MM.1S (cell line): ENCODE data around the gene FBXO24.

ENCODE experiments used
- DNase-seq: peaks from one replicate; pipeline ENCODE4 v3.0.0-alpha.2; 2015
- H2AFZ ChIP-seq: fragments of 300-600 bp; sonication (generic); 2 replicates; pipeline ENCODE4 v1.6.0; 2016; ENCODE audit warnings: antibody characterized with exemption, low read length
- H3F3A ChIP-seq: fragments of 300-600 bp; sonication (generic); 2 replicates; pipeline ENCODE4 v1.6.1; 2016; ENCODE audit warnings: mild to moderate bottlenecking, antibody characterized with exemption, low read length, moderate library complexity, mixed read lengths; ENCODE audit not compliant: insufficient read depth
- H3K27ac ChIP-seq: fragments of 300-600 bp; sonication (generic); 2 replicates; pipeline ENCODE4 v1.5.1; 2016; ENCODE audit warnings: mild to moderate bottlenecking, low read length
- H3K27me3 ChIP-seq: fragments of 300-600 bp; sonication (generic); replicated peaks from 2 replicates; pipeline ENCODE4 v1.6.0; 2016; ENCODE audit warnings: low read length; ENCODE audit not compliant: insufficient read depth
- H3K36me3 ChIP-seq: fragments of 300-600 bp; sonication (generic); replicated peaks from 2 replicates; pipeline ENCODE4 v1.6.1; 2016; ENCODE audit warnings: mild to moderate bottlenecking, low read length, mixed read lengths; ENCODE audit not compliant: insufficient read depth
- H3K4me1 ChIP-seq: fragments of 300-600 bp; sonication (generic); 2 replicates; pipeline ENCODE4 v1.6.1; 2016; ENCODE audit warnings: low read length, mixed read lengths
- H3K4me2 ChIP-seq: fragments of 300-600 bp; sonication (generic); 2 replicates; pipeline ENCODE4 v1.6.0; 2016; ENCODE audit warnings: low read depth, low read length
- H3K4me3 ChIP-seq: fragments of 300-600 bp; sonication (generic); 2 replicates; pipeline ENCODE4 v1.5.1; 2016; ENCODE audit warnings: low read length, mixed read lengths
- H3K79me2 ChIP-seq: fragments of 300-600 bp; sonication (generic); 2 replicates; pipeline ENCODE4 v1.6.1; 2016; ENCODE audit warnings: mixed run types, low read length, mixed read lengths
- H3K9ac ChIP-seq: fragments of 300-600 bp; sonication (generic); 2 replicates; pipeline ENCODE4 v1.6.1; 2016; ENCODE audit warnings: low read length, mixed read lengths
- H3K9me2 ChIP-seq: fragments of 300-600 bp; sonication (generic); replicated peaks from 2 replicates; pipeline ENCODE4 v1.6.1; 2016; ENCODE audit warnings: mild to moderate bottlenecking, low read length, mixed read lengths; ENCODE audit not compliant: insufficient read depth
- H3K9me3 ChIP-seq: fragments of 300-600 bp; sonication (generic); replicated peaks from 2 replicates; pipeline ENCODE4 v1.6.1; 2016; ENCODE audit warnings: mild to moderate bottlenecking, low read length, mixed read lengths; ENCODE audit not compliant: insufficient read depth
- H4K20me1 ChIP-seq: fragments of 300-600 bp; sonication (generic); 2 replicates; pipeline ENCODE4 v1.6.1; 2016; ENCODE audit warnings: mild to moderate bottlenecking, low read length, moderate library complexity, mixed read lengths; ENCODE audit not compliant: insufficient read depth
- EZH2 ChIP-seq: fragments of 300-600 bp; sonication (generic); optimal IDR thresholded peaks from 2 replicates; pipeline ENCODE3; 2017; ENCODE audit warnings: low read depth, mild to moderate bottlenecking, antibody characterized with exemption, low read length, mixed read lengths
- EZH2phosphoT487 ChIP-seq: fragments of 300-600 bp; sonication (generic); IDR thresholded peaks from 2 replicates; pipeline ENCODE4 v1.6.1; 2018; ENCODE audit warnings: antibody characterized with exemption, low read length
- TF ChIP-seq, protein P1 (sequence below): fragments of 300-600 bp; sonication (generic); IDR thresholded peaks from 2 replicates; pipeline ENCODE4 v1.5.1; 2016; ENCODE audit warnings: antibody characterized with exemption, low read length, mixed read lengths

Gene FBXO24

DNA sequence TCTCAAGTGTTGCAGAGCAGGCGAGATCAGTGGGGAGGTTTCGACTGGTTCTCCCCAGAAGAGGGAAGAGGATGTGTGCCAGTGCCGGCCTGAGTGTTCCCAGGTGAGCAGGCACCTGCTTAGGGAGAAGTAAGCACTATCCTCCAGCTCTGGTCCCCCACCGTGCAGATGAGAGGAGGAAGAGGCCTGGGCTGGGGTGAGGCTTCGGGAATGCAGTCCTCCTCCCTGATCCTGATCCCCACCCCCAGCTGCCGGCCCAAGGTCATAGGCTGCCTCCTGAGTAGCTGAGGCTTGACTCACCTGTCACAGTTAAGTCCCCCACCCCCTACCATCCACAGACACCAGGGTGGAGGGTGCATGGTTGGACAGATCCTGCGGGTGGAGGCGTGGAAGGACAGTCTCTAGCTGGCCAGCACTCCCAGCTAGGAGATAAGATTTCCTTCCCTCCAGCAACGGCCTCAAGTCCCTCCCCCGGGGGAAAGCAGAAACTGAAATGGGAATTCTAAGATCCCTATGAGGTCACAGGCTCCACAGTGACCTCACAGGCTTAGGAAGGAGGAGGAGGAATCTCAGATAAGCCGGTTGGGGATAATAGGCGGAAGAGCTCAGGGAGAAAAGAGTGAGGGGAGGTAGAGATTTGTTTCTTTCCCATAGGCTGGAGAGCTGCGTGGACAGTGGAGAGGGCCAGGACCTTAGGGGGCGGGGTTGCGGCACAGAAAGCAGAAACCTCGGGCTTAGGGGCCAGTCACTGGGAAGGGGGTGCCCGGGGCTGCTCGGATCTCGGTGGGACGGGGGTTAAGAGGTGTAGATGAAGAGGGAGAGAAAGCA is 1.2 kb upstream of the FBXO24 start:
- no peaks in the 10 kb centered on the region for H3K9me2 ChIP-seq
- no peak for DNase-seq
- H3K36me3 ChIP-seq = no peaks in the 10 kb centered on the region
- no peaks in the 10 kb centered on the region for H4K20me1 ChIP-seq
- H2AFZ ChIP-seq = peak overlapping the region; percentile 51
- H3K4me2 ChIP-seq = peak overlapping the region; percentile 84
- H3K79me2 ChIP-seq = peaks cover 38% of the 10 kb centered on the region
- TF ChIP-seq EZH2 = no peak
- TF ChIP-seq EZH2phosphoT487 = no peak
- TF ChIP-seq, protein P1, sequence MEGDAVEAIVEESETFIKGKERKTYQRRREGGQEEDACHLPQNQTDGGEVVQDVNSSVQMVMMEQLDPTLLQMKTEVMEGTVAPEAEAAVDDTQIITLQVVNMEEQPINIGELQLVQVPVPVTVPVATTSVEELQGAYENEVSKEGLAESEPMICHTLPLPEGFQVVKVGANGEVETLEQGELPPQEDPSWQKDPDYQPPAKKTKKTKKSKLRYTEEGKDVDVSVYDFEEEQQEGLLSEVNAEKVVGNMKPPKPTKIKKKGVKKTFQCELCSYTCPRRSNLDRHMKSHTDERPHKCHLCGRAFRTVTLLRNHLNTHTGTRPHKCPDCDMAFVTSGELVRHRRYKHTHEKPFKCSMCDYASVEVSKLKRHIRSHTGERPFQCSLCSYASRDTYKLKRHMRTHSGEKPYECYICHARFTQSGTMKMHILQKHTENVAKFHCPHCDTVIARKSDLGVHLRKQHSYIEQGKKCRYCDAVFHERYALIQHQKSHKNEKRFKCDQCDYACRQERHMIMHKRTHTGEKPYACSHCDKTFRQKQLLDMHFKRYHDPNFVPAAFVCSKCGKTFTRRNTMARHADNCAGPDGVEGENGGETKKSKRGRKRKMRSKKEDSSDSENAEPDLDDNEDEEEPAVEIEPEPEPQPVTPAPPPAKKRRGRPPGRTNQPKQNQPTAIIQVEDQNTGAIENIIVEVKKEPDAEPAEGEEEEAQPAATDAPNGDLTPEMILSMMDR = no peak
- peaks cover 20% of the 10 kb centered on the region; the same call in 1 of the 2 replicates for H3F3A ChIP-seq
- H3K4me1 ChIP-seq = peaks cover 11% of the 10 kb centered on the region; the same call in 1 of the 2 replicates
- no peaks in the 10 kb centered on the region for H3K9me3 ChIP-seq
- H3K27ac ChIP-seq = peak overlapping the region; percentile 94; the same call in 1 of the 2 replicates
- H3K9ac ChIP-seq = peak overlapping the region; percentile 99; the same call in 1 of the 2 replicates
- peaks cover 22% of the 10 kb centered on the region for H3K27me3 ChIP-seq
- peak overlapping the region; percentile 95 for H3K4me3 ChIP-seq

DNA sequence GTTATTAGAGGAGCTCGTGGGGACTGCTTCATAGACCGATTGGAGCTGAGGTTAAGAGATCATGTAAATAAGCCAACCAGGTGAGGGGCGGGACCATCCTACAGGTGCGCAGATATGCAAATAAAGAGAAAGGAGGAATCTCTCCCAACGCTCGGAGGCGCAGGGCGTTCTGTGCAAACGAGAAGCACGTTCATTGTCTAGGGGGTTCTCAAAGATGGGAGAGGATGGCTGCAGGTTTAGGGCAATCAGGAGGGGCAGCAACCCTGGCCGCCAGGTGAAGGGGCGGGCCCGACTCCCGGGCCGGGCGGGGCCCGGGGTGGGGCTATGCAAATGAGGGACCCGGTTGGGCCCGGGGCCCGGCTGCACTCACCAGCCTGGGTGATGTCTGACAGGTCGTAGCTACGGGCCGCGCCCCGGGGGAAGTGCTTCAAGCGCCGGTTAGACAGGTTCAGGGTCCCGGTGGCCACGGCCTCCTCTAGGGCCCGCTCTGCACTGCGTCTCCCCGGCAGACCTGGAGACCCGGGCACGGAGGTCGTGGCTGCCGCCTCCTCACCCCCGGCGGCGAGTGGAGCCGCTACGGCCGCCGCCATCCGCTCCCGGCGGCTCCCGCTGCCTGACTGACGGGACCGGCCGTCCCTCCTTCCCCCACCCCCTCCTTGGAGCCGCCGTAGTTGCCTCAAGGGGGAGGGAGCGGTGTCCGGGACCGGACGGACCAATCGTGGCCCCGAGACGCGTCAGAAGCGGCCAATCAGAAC is 440 bp upstream of the FBXO24 start, which contains the start of gene LRCH4:
TSS of gene LRCH4 (minus strand) at position 619 of the 755 bp plus-strand sequence. CDS start at position 590, 29 bp downstream.
- no peaks in the 10 kb centered on the region for H3K9me2 ChIP-seq
- peak within 1 kb of the TSS; percentile 99 for H3K9ac ChIP-seq
- no peaks in the 10 kb centered on the region for H3K36me3 ChIP-seq
- peaks cover 38% of the 10 kb centered on the region for H3K79me2 ChIP-seq
- H3K27me3 ChIP-seq = peaks cover 30% of the 10 kb centered on the region
- no peaks in the 10 kb centered on the region for H3K9me3 ChIP-seq
- peak within 1 kb of the TSS; percentile 73 for H2AFZ ChIP-seq
- peaks cover 11% of the 10 kb centered on the region; the same call in 1 of the 2 replicates for H3K4me1 ChIP-seq
- H3K27ac ChIP-seq = peak within 1 kb of the TSS; percentile 94
- DNase-seq = peak; percentile 66
- H3F3A ChIP-seq = peaks cover 20% of the 10 kb centered on the region; the same call in 1 of the 2 replicates
- H3K4me3 ChIP-seq = peak within 1 kb of the TSS; percentile 95
- peak within 1 kb of the TSS; percentile 96 for H3K4me2 ChIP-seq
- TF ChIP-seq, protein P1 = no peak
- TF ChIP-seq EZH2phosphoT487 (no peak), EZH2 (no peak)
- no peaks in the 10 kb centered on the region for H4K20me1 ChIP-seq

DNA sequence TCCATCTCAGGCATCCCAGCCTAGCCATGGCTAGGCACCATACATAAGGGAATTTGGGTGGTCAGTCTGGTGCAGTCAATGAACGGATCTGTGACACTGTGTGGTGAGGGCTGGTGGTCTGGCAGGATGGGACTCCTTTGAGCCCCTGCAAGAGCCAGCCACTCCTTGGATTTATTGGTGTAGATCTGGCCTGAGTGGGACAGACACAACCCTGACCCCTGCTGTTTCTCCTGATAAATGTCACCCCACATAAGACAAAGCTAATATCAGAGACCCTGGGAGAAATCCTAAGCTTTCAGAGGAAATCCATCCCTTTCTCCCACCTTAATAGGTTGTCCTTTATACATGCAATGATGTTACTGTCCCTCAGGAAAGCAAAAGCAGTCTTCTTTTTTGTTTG is 2.3 kb downstream of the FBXO24 start:
- Histone ChIP-seq H3F3A (peaks cover 18% of the 10 kb centered on the region; the same call in 1 of the 2 replicates), H3K4me3 (no peak overlapping the region), H3K9me2 (no peaks in the 10 kb centered on the region), H3K36me3 (no peaks in the 10 kb centered on the region), H3K9ac (no peak overlapping the region), H2AFZ (no peak overlapping the region), H3K27ac (no peak overlapping the region), H4K20me1 (no peaks in the 10 kb centered on the region), H3K79me2 (peaks cover 21% of the 10 kb centered on the region), H3K4me2 (no peak overlapping the region), H3K4me1 (peaks cover 6% of the 10 kb centered on the region; the same call in 1 of the 2 replicates), H3K27me3 (peaks cover 53% of the 10 kb centered on the region), H3K9me3 (no peaks in the 10 kb centered on the region)
- TF ChIP-seq, protein P1 = peak; percentile 38
- no peak for TF ChIP-seq EZH2
- no peak for DNase-seq
